AG10803 (cell line): ENCODE data around the gene CTNNA2.

Experiments used
- DNase-seq: peaks from one replicate; pipeline ENCODE4 v3.0.0; 2010; ENCODE audit warnings: low read depth
- H3K4me3 ChIP-seq: 2 replicates; pipeline ENCODE4 v1.5.1; 2011; ENCODE audit warnings: mild to moderate bottlenecking, low read length, control low read depth
- CTCF ChIP-seq: conservative IDR thresholded peaks from 2 replicates; pipeline ENCODE4 v1.5.1; 2011; ENCODE audit warnings: mild to moderate bottlenecking, low read length, control low read depth, inconsistent platforms

CTNNA2 gene

GRCh38 chr2:79935046-79935732, 422.3 kb downstream of the CTNNA2 start:
- no peak for TF ChIP-seq CTCF
- DNase-seq = no peak
- H3K4me3 ChIP-seq = no peak overlapping the region

GRCh38 chr2:79935771-79936657, 423.2 kb downstream of the CTNNA2 start:
- peak; percentile 84 for TF ChIP-seq CTCF
- H3K4me3 ChIP-seq = no peak overlapping the region
- DNase-seq = peak; percentile 75

GRCh38 chr2:79936715-79937114, 423.9 kb downstream of the CTNNA2 start:
- DNase-seq = no peak
- no peak overlapping the region for H3K4me3 ChIP-seq
- TF ChIP-seq CTCF = no peak

GRCh38 chr2:79938648-79939047, 425.8 kb downstream of the CTNNA2 start:
- no peak for TF ChIP-seq CTCF
- no peak for DNase-seq
- no peak overlapping the region for H3K4me3 ChIP-seq

- no peak for DNase-seq
- H3K4me3 ChIP-seq = no peak overlapping the region
- no peak for TF ChIP-seq CTCF
These were observed 427.5 kb downstream of the CTNNA2 start for GRCh38 chr2:79940364-79940763.

- H3K4me3 ChIP-seq = no peak overlapping the region
- DNase-seq = no peak
- TF ChIP-seq CTCF = no peak
These were observed 428.3 kb downstream of the CTNNA2 start for GRCh38 chr2:79941179-79941578.

GRCh38 chr2:79944205-79944604, 431.4 kb downstream of the CTNNA2 start:
- DNase-seq = no peak
- no peak overlapping the region for H3K4me3 ChIP-seq
- no peak for TF ChIP-seq CTCF
